Body of pancreas (tissue), 4 donors: ENCODE measurements around the gene STARD8.

Experiments used
- CTCF ChIP-seq, 7 experiments: fragments of 450-650 bp in 4 of 7; fragments of 200-600 bp in 3 of 7; sonication (generic) in 3 of 7; IDR thresholded peaks; one replicate each; pipeline ENCODE4 v1.5.1; 2016 to 2019; ENCODE audit warnings: antibody characterized with exemption in 7 of 7
- POLR2A ChIP-seq, 3 donors: fragments of 450-650 bp; IDR thresholded peaks; one replicate each; pipeline ENCODE4 v1.6.1; 2016; ENCODE audit warnings: antibody characterized with exemption in 3 of 3, mild to moderate bottlenecking in 2 of 3

GRCh38 chrX:68650491-68650890 is 3.0 kb downstream of the STARD8 start:
- no peak for TF ChIP-seq CTCF (IDR thresholded peaks at IDR 0.05)
- no peak for TF ChIP-seq POLR2A (IDR thresholded peaks at IDR 0.05)
